AG04449 (cell line): ENCODE data around the gene ERBIN.

Experiments used
- CTCF ChIA-PET: fragments of 350-600 bp; formaldehyde crosslinking; extraction: SDS; loops from one replicate; lab custom pipeline; 2021; ENCODE audit warnings: antibody characterized with exemption; lab: Yijun Ruan, JAX
- POLR2A ChIA-PET: fragments of 400-600, 350-600 bp; formaldehyde crosslinking; extraction: SDS; loops from one replicate; lab custom pipeline; 2020; ENCODE audit warnings: antibody characterized with exemption, inconsistent platforms; lab: Yijun Ruan, JAX
- DNase-seq: peaks from one replicate; pipeline ENCODE4 v3.0.0-alpha.2; 2010; ENCODE audit warnings: low read depth, low spot score
- H3K4me3 ChIP-seq: 2 replicates; pipeline ENCODE4 v1.5.1; 2011; ENCODE audit warnings: low read depth, mild to moderate bottlenecking, control low read depth, low read length
- CTCF ChIP-seq: IDR thresholded peaks from one replicate; pipeline ENCODE4 v1.5.1; 2011; ENCODE audit warnings: mild to moderate bottlenecking, moderate library complexity, low read length, control low read depth, inconsistent platforms; ENCODE audit not compliant: insufficient read depth; ENCODE audit errors: missing control alignments

The ERBIN gene

GRCh38 chr5:65978251-65978650 is 51.9 kb downstream of the ERBIN start:
- DNase-seq = no peak
- H3K4me3 ChIP-seq = no peak overlapping the region
- ChIA-PET CTCF (no interaction called here), POLR2A (no interaction called here)
- no peak for TF ChIP-seq CTCF

DNA sequence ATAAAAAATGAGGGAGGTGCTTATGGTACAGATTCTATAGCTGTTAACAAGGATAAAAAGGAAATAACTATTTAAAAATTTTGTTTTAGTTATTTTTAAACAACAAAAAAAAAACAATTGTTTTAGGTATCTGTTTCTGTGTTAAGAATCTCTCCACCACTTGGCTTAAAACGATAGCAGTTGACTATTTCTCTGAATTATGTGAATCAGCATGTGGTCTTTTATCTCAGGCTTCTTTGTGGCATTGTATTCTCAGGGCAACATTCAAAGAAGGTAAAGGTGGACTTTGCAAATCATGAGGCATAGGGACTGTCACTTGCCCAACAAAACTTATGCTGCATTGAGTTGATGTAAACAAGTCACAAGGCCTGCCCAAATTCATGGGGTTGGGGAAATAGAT is 55.2 kb downstream of the ERBIN start:
- no peak for DNase-seq
- H3K4me3 ChIP-seq = no peak overlapping the region
- TF ChIP-seq CTCF = no peak
- ChIA-PET CTCF (no interaction called here), POLR2A (no interaction called here)

DNA sequence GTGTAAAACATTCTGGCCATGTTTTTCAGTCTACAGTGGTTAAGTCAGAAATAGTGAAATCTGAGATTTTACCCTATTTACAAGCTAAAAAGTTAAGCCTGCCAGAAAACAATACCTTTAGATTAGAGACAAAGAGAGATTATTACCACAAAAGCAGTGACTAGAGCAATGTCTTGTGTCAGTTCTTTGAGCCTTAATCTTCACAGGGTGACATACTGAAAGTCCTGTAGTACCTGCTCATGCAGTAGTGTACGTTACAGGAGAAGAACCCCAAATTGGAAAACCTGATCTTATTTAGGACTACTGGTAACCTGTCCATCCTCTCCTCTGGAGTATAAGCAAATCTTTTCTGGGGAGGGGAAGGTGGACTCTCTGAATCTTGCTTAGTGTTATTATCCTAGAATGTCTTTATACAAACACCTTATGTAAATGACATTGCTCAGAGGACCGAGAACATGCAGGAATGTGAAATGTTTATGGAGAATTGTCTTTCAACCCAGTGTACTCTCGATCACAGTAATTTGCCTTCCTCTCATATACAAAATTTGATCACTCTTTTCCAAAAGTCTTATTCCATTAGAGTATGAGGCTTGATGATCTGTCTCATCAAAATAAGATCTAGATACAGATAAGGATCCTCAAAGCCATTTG is 55.7 kb downstream of the ERBIN start:
- POLR2A ChIA-PET = no interaction called here
- no peak for DNase-seq
- CTCF ChIA-PET = no interaction called here
- no peak overlapping the region for H3K4me3 ChIP-seq
- no peak for TF ChIP-seq CTCF

DNA sequence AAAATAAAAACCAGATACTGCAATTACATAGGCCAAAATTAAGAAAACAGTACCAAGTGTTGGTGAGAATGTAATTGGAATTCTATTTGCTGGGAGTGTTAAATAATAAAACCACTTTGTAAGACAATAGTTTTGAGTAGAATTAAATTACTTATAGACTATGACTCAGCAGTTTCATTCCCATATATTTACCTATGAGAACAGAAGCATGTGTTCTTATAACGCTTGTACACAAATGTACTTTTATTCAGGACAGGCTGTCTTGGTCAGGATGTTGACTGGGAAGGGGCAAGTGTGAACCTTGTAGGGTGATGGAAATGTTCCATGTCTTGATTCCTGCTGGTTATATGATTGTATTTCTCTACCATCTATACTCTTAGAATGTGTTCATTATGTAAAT is 56.3 kb downstream of the ERBIN start:
- CTCF ChIA-PET = no interaction called here
- POLR2A ChIA-PET = no interaction called here
- DNase-seq = no peak
- H3K4me3 ChIP-seq = no peak overlapping the region
- TF ChIP-seq CTCF = no peak

DNA sequence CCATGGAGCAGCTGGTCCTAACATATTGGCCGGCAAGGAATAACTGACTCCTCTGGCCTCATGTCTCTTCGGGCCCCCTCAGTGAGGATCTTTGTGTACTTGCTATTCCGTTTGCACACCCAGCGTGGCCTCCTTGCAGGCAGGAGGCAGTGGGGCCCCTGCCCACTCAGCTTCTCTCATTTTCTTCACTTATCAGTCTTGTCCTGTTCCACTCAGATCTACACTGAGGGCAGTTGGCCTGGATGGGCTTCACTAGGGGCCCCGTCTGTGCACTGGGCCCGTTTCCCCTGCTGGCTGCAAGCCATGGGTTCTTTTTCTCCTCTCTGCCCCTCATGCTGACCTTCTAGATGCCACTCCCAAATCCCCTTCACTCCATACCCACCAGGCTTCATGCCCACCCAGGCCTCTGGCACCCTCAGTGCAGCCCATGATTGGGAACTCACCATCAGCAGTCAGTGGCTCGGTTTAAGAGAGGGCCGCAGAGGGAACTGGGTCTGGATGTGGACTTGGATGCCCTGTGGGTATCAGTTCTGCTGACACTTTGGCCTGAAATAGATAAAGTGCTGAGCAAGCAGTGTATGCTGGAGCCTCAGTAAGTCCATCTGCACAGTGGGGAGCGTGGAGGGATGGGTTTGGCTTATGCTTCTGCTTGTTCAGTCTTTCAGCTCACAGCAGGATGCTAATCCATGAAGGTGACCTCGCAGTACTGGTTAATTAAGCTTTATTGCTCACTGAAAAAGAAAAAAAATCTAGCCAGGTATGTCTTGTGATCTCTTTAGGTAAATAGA is 57.9 kb downstream of the ERBIN start:
- CTCF ChIA-PET = no interaction called here

More for the DNA sequence above, 57.9 kb downstream of the ERBIN start:
- POLR2A ChIA-PET = no interaction called here
- no peak overlapping the region for H3K4me3 ChIP-seq
- no peak for TF ChIP-seq CTCF
- DNase-seq = no peak
